Mesothelial cell of epicardium (in vitro differentiated cells): ENCODE data around the gene CLDND2. TPM values are rescaled to one million over a fixed set of nuclear protein-coding genes. Genes with fewer than 3 reads are reported as not detected.

Source experiments
- DNase-seq, 2 experiments: peaks; one replicate each; pipeline ENCODE4 v3.0.0; 2021; ENCODE audit warnings: low spot score in 2 of 2; ENCODE audit not compliant: unreplicated experiment in 2 of 2
- H3K27ac Mint-ChIP-seq: 2 replicates; pipeline ENCODE4 v1.8.0; 2021; ENCODE audit warnings: mixed read lengths
- H3K27me3 Mint-ChIP-seq: 2 replicates; pipeline ENCODE4 v1.8.0; 2021; ENCODE audit warnings: low read depth, mixed read lengths
- H3K36me3 Mint-ChIP-seq: 2 replicates; pipeline ENCODE4 v1.8.0; 2021; ENCODE audit warnings: mixed read lengths
- H3K4me1 Mint-ChIP-seq: 2 replicates; pipeline ENCODE4 v1.8.0; 2021; ENCODE audit warnings: mixed read lengths
- H3K4me3 Mint-ChIP-seq: 2 replicates; pipeline ENCODE4 v1.8.0; 2021; ENCODE audit warnings: mild to moderate bottlenecking, moderate library complexity, mixed read lengths
- H3K9me3 Mint-ChIP-seq: 2 replicates; pipeline ENCODE4 v1.8.0; 2021; ENCODE audit warnings: mixed read lengths
- CTCF ChIP-seq: fragments of 200-600 bp; sonication (generic); IDR thresholded peaks from one replicate; pipeline ENCODE4 v1.5.0; 2021; ENCODE audit warnings: antibody characterized with exemption; ENCODE audit not compliant: unreplicated experiment
- total RNA-seq: library from RNA; stranded (reverse); gene quantifications from 3 replicates; pipeline ENCODE4 v1.2.1, GENCODE V29; 2021

Gene CLDND2
- total RNA-seq, 1 donor from 2014 or later = 0.56 TPM

GRCh38 chr19:51396175-51396574 is 27.4 kb upstream of the CLDND2 start:
- Mint-ChIP-seq H3K27ac (no peak overlapping the region), H3K4me1 (peaks cover 15% of the 10 kb centered on the region), H3K4me3 (no peak overlapping the region), H3K9me3 (peaks cover 24% of the 10 kb centered on the region), H3K36me3 (no peaks in the 10 kb centered on the region), H3K27me3 (no peaks in the 10 kb centered on the region)
- TF ChIP-seq CTCF = no peak
- no peak for DNase-seq

GRCh38 chr19:51394050-51394836 is 25.4 kb upstream of the CLDND2 start:
- Mint-ChIP-seq H3K4me1 (peaks cover 20% of the 10 kb centered on the region), H3K27me3 (no peaks in the 10 kb centered on the region), H3K27ac (peak overlapping the region; percentile 86), H3K36me3 (no peaks in the 10 kb centered on the region), H3K4me3 (peak overlapping the region; percentile 82), H3K9me3 (peaks cover 9% of the 10 kb centered on the region)
- DNase-seq = peak; percentile 78 to 82
- TF ChIP-seq CTCF = no peak

- DNase-seq = no peak
- TF ChIP-seq CTCF = no peak
- H3K9me3 Mint-ChIP-seq = peaks cover 3% of the 10 kb centered on the region
- peaks cover 20% of the 10 kb centered on the region for H3K4me1 Mint-ChIP-seq
- H3K27me3 Mint-ChIP-seq = no peaks in the 10 kb centered on the region
- peak overlapping the region; percentile 17 for H3K27ac Mint-ChIP-seq
- H3K36me3 Mint-ChIP-seq = no peaks in the 10 kb centered on the region
- H3K4me3 Mint-ChIP-seq = peak overlapping the region; percentile 39
Measured at GRCh38 chr19:51392701-51393100, 23.9 kb upstream of the CLDND2 start.

- no peak for DNase-seq
- H3K4me1 Mint-ChIP-seq = peaks cover 17% of the 10 kb centered on the region
- no peaks in the 10 kb centered on the region for H3K36me3 Mint-ChIP-seq
- H3K27me3 Mint-ChIP-seq = no peaks in the 10 kb centered on the region
- H3K4me3 Mint-ChIP-seq = peak overlapping the region; percentile 45
- TF ChIP-seq CTCF = no peak
- no peaks in the 10 kb centered on the region for H3K9me3 Mint-ChIP-seq
- peak overlapping the region; percentile 51 for H3K27ac Mint-ChIP-seq
Measured at GRCh38 chr19:51391073-51391611, 22.3 kb upstream of the CLDND2 start.

- peaks cover 10% of the 10 kb centered on the region for H3K4me1 Mint-ChIP-seq
- no peaks in the 10 kb centered on the region for H3K27me3 Mint-ChIP-seq
- no peaks in the 10 kb centered on the region for H3K36me3 Mint-ChIP-seq
- DNase-seq = no peak
- TF ChIP-seq CTCF = no peak
- no peak overlapping the region for H3K4me3 Mint-ChIP-seq
- H3K27ac Mint-ChIP-seq = no peak overlapping the region
- no peaks in the 10 kb centered on the region for H3K9me3 Mint-ChIP-seq
Measured at GRCh38 chr19:51389143-51389542, 20.3 kb upstream of the CLDND2 start.
